HEK293T (cell line): Measurements from ENCODE around the gene TUBA1A.

Source experiments
- CTCF ChIA-PET: fragments of 350-600 bp; formaldehyde crosslinking; extraction: SDS; loops from one replicate; lab custom pipeline; 2021; ENCODE audit warnings: antibody characterized with exemption, inconsistent platforms; lab: Yijun Ruan, JAX
- POLR2A ChIA-PET: fragments of 350-600 bp; formaldehyde crosslinking; extraction: SDS; loops from one replicate; lab custom pipeline; 2020; ENCODE audit warnings: antibody characterized with exemption, inconsistent platforms; lab: Yijun Ruan, JAX
- DNase-seq: peaks from one replicate; pipeline ENCODE4 v3.0.0; 2012; ENCODE audit warnings: mixed read lengths; ENCODE audit errors: extremely low spot score
- ARNT ChIP-seq: fragments of 450-650 bp; IDR thresholded peaks from 2 replicates; pipeline ENCODE4 v1.6.1; 2017; ENCODE audit warnings: mild to moderate bottlenecking
- BHLHE40 ChIP-seq: fragments of 450-650 bp; IDR thresholded peaks from 2 replicates; pipeline ENCODE4 v1.6.1; 2016; ENCODE audit warnings: mild to moderate bottlenecking, moderate library complexity, borderline replicate concordance
- CTBP1 ChIP-seq: fragments of 450-650 bp; IDR thresholded peaks from 2 replicates; pipeline ENCODE4 v1.6.1; 2016; ENCODE audit warnings: borderline replicate concordance
- ELF4 ChIP-seq: fragments of 450-650 bp; IDR thresholded peaks from 2 replicates; pipeline ENCODE4 v1.6.1; 2017; ENCODE audit warnings: antibody characterized with exemption
- FOXA1 ChIP-seq: fragments of 450-650 bp; IDR thresholded peaks from 2 replicates; pipeline ENCODE4 v1.6.1; 2016; ENCODE audit warnings: mild to moderate bottlenecking
- FOXK2 ChIP-seq: fragments of 450-650 bp; IDR thresholded peaks from 2 replicates; pipeline ENCODE4 v1.6.1; 2016; ENCODE audit warnings: mild to moderate bottlenecking
- FOXM1 ChIP-seq: fragments of 450-650 bp; IDR thresholded peaks from 2 replicates; pipeline ENCODE4 v1.6.1; 2017; ENCODE audit warnings: mild to moderate bottlenecking, borderline replicate concordance
- HDGF ChIP-seq: fragments of 450-650 bp; IDR thresholded peaks from 2 replicates; pipeline ENCODE4 v1.6.1; 2017; ENCODE audit warnings: antibody characterized with exemption, borderline replicate concordance
- L3MBTL2 ChIP-seq: fragments of 450-650 bp; conservative IDR thresholded peaks from 2 replicates; pipeline ENCODE4 v1.6.1; 2016; ENCODE audit warnings: mild to moderate bottlenecking
- LEF1 ChIP-seq: fragments of 450-650 bp; IDR thresholded peaks from 2 replicates; pipeline ENCODE4 v1.6.1; 2017; ENCODE audit warnings: mild to moderate bottlenecking, borderline replicate concordance
- NFRKB ChIP-seq: fragments of 450-650 bp; IDR thresholded peaks from 2 replicates; pipeline ENCODE4 v1.6.1; 2016; ENCODE audit warnings: mild to moderate bottlenecking, moderate library complexity
- PKNOX1 ChIP-seq: fragments of 450-650 bp; IDR thresholded peaks from 2 replicates; pipeline ENCODE4 v1.6.1; 2016
- SP1 ChIP-seq: fragments of 450-650 bp; IDR thresholded peaks from 2 replicates; pipeline ENCODE4 v1.6.1; 2017
- SUZ12 ChIP-seq: fragments of 450-650 bp; IDR thresholded peaks from 2 replicates; pipeline ENCODE4 v1.6.1; 2016; ENCODE audit warnings: mild to moderate bottlenecking
- TARDBP ChIP-seq: fragments of 450-650 bp; IDR thresholded peaks from 2 replicates; pipeline ENCODE4 v1.6.1; 2016
- ZNF384 ChIP-seq: fragments of 450-650 bp; IDR thresholded peaks from 2 replicates; pipeline ENCODE4 v1.6.1; 2016

TUBA1A gene

GRCh38 chr12:49188916-49189367 is at the start of gene TUBA1A:
Gene TUBA1A (minus strand): TSS chr12:49189080. CDS start chr12:49188979, 101 bp downstream.
- ChIA-PET POLR2A (interaction anchor here (0.9 to 4.8 kb wide), 14 partner anchors 13 to 142 kb away, joined by 3 to 99 read pairs (median 5); partner anchors contain the start of gene TUBA1B), CTCF (interaction anchor here (0.9 kb wide), 1 partner anchor 46 kb away, joined by 4 read pairs; no protein-coding TSS in a partner anchor)
- TF ChIP-seq TARDBP, result no peak
- TF ChIP-seq FOXM1, result no peak
- TF ChIP-seq L3MBTL2, result 0 out of 2 replicates have a peak, but pooled peaks have one; percentile 18
- TF ChIP-seq CTBP1, result peak; percentile 64
- TF ChIP-seq PKNOX1, result peak; percentile 73
- no peak for TF ChIP-seq HDGF
- TF ChIP-seq SP1, result no peak
- TF ChIP-seq ELF4, result no peak
- no peak for TF ChIP-seq FOXK2
- no peak for TF ChIP-seq NFRKB
- TF ChIP-seq ARNT, result no peak
- DNase-seq, result peak; percentile 93

- DNase-seq, result no peak
- POLR2A ChIA-PET, result interaction anchor here (7.2 kb wide), 1 partner anchor 105 kb away, joined by 109 read pairs; the partner anchor contains the start of gene TUBA1B
- CTCF ChIA-PET, result interaction anchor here (0.5 to 1.7 kb wide), 2 partner anchors 18 to 138 kb away, joined by 3 to 5 read pairs; no protein-coding TSS in a partner anchor
- TF ChIP-seq SP1, result no peak
- no peak for TF ChIP-seq ARNT
- TF ChIP-seq FOXA1, result no peak
- no peak for TF ChIP-seq FOXM1
- no peak for TF ChIP-seq PKNOX1
- TF ChIP-seq FOXK2, result no peak
- no peak for TF ChIP-seq BHLHE40
- no peak for TF ChIP-seq SUZ12
- no peak for TF ChIP-seq CTBP1
- TF ChIP-seq LEF1, result no peak
- TF ChIP-seq TARDBP, result no peak
- no peak for TF ChIP-seq NFRKB
- TF ChIP-seq ELF4, result no peak
Observed at GRCh38 chr12:49236423-49236822, 47.5 kb upstream of the TUBA1A start.

- DNase-seq, result no peak
- ChIA-PET POLR2A (interaction anchor here (0.8 to 7.2 kb wide), 7 partner anchors 11 to 381 kb away, joined by 3 to 109 read pairs (median 5); partner anchors contain the start of genes RHEBL1, TUBA1A and TUBA1B), CTCF (interaction anchor here (0.8 to 1.7 kb wide), 2 partner anchors 18 to 103 kb away, joined by 4 to 7 read pairs; partner anchors contain the start of gene TUBA1B)
- no peak for TF ChIP-seq PKNOX1
- no peak for TF ChIP-seq NFRKB
- TF ChIP-seq BHLHE40, result no peak
- no peak for TF ChIP-seq SUZ12
- TF ChIP-seq ELF4, result no peak
- TF ChIP-seq SP1, result no peak
- no peak for TF ChIP-seq ARNT
- no peak for TF ChIP-seq FOXA1
- no peak for TF ChIP-seq TARDBP
- TF ChIP-seq FOXM1, result no peak
- no peak for TF ChIP-seq CTBP1
- TF ChIP-seq FOXK2, result no peak
- no peak for TF ChIP-seq HDGF
- no peak for TF ChIP-seq L3MBTL2
- TF ChIP-seq LEF1, result no peak
- TF ChIP-seq ZNF384, result no peak
Observed at GRCh38 chr12:49233842-49234526, 45.1 kb upstream of the TUBA1A start.

GRCh38 chr12:49232940-49233841 is 44.3 kb upstream of the TUBA1A start:
- ChIA-PET CTCF (interaction anchor here (0.5 to 1.7 kb wide), 7 partner anchors 10 to 114 kb away, joined by 3 to 7 read pairs (median 4); partner anchors contain the start of gene TUBA1B), POLR2A (interaction anchor here (0.8 to 7.2 kb wide), 10 partner anchors 10 to 380 kb away, joined by 3 to 109 read pairs (median 4); partner anchors contain the start of genes RHEBL1, TUBA1A and TUBA1B)
- DNase-seq, result peak; percentile 45
- TF ChIP-seq CTBP1 (0 out of 2 replicates have a peak, but pooled peaks have one; percentile 8), ZNF384 (no peak), PKNOX1 (peak; percentile 65)
